ENCODE measurements around the gene SLC25A13. TPM values are rescaled to one million over a fixed set of nuclear protein-coding genes. Genes with fewer than 3 reads are reported as not detected.

The SLC25A13 gene
- total RNA-seq, 1 experiment from 2014 or later, result 77.2 TPM

- TF ChIP-seq MLX (CRISPR knock-in tag; IDR thresholded peaks at IDR 0.05), result no peak
- no peak for TF ChIP-seq MXD4 (CRISPR knock-in tag; IDR thresholded peaks at IDR 0.05; ENCODE audit: borderline replicate concordance)
- TF ChIP-seq RORB (CRISPR knock-in tag; IDR thresholded peaks at IDR 0.05), result no peak
- TF ChIP-seq ZNF263 (CRISPR knock-in tag; IDR thresholded peaks at IDR 0.05; ENCODE audit: low read depth), result no peak
- TF ChIP-seq, protein P1, sequence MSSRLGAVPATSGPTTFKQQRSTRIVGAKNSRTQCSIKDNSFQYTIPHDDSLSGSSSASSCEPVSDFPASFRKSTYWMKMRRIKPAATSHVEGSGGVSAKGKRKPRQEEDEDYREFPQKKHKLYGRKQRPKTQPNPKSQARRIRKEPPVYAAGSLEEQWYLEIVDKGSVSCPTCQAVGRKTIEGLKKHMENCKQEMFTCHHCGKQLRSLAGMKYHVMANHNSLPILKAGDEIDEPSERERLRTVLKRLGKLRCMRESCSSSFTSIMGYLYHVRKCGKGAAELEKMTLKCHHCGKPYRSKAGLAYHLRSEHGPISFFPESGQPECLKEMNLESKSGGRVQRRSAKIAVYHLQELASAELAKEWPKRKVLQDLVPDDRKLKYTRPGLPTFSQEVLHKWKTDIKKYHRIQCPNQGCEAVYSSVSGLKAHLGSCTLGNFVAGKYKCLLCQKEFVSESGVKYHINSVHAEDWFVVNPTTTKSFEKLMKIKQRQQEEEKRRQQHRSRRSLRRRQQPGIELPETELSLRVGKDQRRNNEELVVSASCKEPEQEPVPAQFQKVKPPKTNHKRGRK (CRISPR knock-in tag; IDR thresholded peaks at IDR 0.05; ENCODE audit: borderline replicate concordance), result no peak
These were observed 143.3 kb downstream of the SLC25A13 start (continued) for GRCh38 chr7:96178581-96178980.

DNA sequence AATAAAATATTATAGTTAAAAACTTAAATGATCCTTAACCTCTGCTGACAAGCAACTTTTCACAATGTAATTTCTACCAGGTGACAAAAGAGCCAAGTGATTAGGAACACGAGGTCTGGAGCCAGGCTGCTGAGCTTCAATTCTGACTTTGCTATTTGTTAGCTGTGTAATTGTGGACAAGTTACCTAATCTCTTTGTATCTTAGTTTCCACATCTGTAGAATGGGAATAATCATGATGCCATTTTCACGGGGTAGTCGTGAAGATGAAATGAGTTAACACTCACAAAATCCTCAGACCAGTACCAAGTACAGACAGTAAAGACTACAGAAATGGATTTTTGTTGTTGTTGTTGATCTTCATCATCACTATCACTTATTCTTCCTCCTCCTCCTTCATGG lies 144.5 kb downstream of the SLC25A13 start:
- H3K36me3 Mint-ChIP-seq, result peaks cover 9% of the 10 kb centered on the region
- CTCF ChIA-PET, result interaction anchor here (1.0 to 1.2 kb wide), 2 partner anchors 46 to 48 kb away, joined by 3 read pairs; no protein-coding TSS in a partner anchor
- DNase-seq (ENCODE audit: low spot score) (no peak), ATAC-seq (no peak)
- H3K27me3 Mint-ChIP-seq (ENCODE audit: low read depth), result no peaks in the 10 kb centered on the region
- TF ChIP-seq MXD4 (CRISPR knock-in tag; IDR thresholded peaks at IDR 0.05; ENCODE audit: borderline replicate concordance), result no peak
- TF ChIP-seq IRF2 (CRISPR knock-in tag; IDR thresholded peaks at IDR 0.05; ENCODE audit: borderline replicate concordance, low read depth), result no peak
- no peak for TF ChIP-seq NFE2L1 (CRISPR knock-in tag; IDR thresholded peaks at IDR 0.05)
- TF ChIP-seq SP1 (CRISPR knock-in tag; conservative IDR thresholded peaks at IDR 0.05), result no peak
- TF ChIP-seq HMGXB4 (CRISPR knock-in tag; IDR thresholded peaks at IDR 0.05), result no peak
- TF ChIP-seq, protein P2, sequence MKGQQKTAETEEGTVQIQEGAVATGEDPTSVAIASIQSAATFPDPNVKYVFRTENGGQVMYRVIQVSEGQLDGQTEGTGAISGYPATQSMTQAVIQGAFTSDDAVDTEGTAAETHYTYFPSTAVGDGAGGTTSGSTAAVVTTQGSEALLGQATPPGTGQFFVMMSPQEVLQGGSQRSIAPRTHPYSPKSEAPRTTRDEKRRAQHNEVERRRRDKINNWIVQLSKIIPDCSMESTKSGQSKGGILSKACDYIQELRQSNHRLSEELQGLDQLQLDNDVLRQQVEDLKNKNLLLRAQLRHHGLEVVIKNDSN (CRISPR knock-in tag; IDR thresholded peaks at IDR 0.05), result no peak
- TF ChIP-seq MAX (CRISPR knock-in tag; IDR thresholded peaks at IDR 0.05), result no peak
- H3K4me3 Mint-ChIP-seq, result no peak overlapping the region
- H3K4me1 Mint-ChIP-seq, result peaks cover 37% of the 10 kb centered on the region
- no peaks in the 10 kb centered on the region for H3K9me3 Mint-ChIP-seq
- POLR2A ChIA-PET, result no interaction called here
- H3K27ac Mint-ChIP-seq, result no peak overlapping the region

GRCh38 chr7:96174812-96175211 lies 147.1 kb downstream of the SLC25A13 start:
- peak; percentile 84 for ATAC-seq
- peak; percentile 16 for DNase-seq (ENCODE audit: low spot score)
- peaks cover 23% of the 10 kb centered on the region for H3K4me1 Mint-ChIP-seq
- H3K36me3 Mint-ChIP-seq, result peaks cover 9% of the 10 kb centered on the region
- TF ChIP-seq ATF1 (CRISPR knock-in tag; IDR thresholded peaks at IDR 0.05) (no peak), ZNF671 (CRISPR knock-in tag; IDR thresholded peaks at IDR 0.05) (no peak), ZNF423 (CRISPR knock-in tag; IDR thresholded peaks at IDR 0.05) (peak; percentile 99), ERG (CRISPR knock-in tag; IDR thresholded peaks at IDR 0.05) (no peak)
- TF ChIP-seq, protein P3, sequence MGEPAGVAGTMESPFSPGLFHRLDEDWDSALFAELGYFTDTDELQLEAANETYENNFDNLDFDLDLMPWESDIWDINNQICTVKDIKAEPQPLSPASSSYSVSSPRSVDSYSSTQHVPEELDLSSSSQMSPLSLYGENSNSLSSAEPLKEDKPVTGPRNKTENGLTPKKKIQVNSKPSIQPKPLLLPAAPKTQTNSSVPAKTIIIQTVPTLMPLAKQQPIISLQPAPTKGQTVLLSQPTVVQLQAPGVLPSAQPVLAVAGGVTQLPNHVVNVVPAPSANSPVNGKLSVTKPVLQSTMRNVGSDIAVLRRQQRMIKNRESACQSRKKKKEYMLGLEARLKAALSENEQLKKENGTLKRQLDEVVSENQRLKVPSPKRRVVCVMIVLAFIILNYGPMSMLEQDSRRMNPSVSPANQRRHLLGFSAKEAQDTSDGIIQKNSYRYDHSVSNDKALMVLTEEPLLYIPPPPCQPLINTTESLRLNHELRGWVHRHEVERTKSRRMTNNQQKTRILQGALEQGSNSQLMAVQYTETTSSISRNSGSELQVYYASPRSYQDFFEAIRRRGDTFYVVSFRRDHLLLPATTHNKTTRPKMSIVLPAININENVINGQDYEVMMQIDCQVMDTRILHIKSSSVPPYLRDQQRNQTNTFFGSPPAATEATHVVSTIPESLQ (CRISPR knock-in tag; IDR thresholded peaks at IDR 0.05), result no peak
- POLR2A ChIA-PET, result no interaction called here
- CTCF ChIA-PET, result no interaction called here
- H3K27me3 Mint-ChIP-seq (ENCODE audit: low read depth), result no peaks in the 10 kb centered on the region
- no peak overlapping the region for H3K27ac Mint-ChIP-seq
- H3K4me3 Mint-ChIP-seq, result no peak overlapping the region
- H3K9me3 Mint-ChIP-seq, result no peaks in the 10 kb centered on the region
